HepG2 (cell line): ENCODE data around the gene MARK2. TPM values are rescaled to one million over a fixed set of nuclear protein-coding genes. Genes with fewer than 3 reads are reported as not detected.

ENCODE experiments used
- ARID4A ChIP-seq: sonication (generic); formaldehyde crosslinking; IDR thresholded peaks from 2 replicates; pipeline ENCODE4 v1.5.0; 2020; ENCODE audit warnings: mild to moderate bottlenecking, missing genetic modification reagents, borderline replicate concordance
- GATAD2A ChIP-seq: IDR thresholded peaks from 2 replicates; pipeline ENCODE4 v1.6.1; 2016
- HNF4G ChIP-seq, 2 experiments: sonication (generic) in 1 of 2; formaldehyde crosslinking in 1 of 2; IDR thresholded peaks; 2 replicates each; pipeline versions ENCODE4 v1.4.0 to v1.6.1; 2011 to 2020; ENCODE audit warnings: borderline replicate concordance in 2 of 2, low read depth in 2 of 2, mild to moderate bottlenecking in 2 of 2, low read length in 1 of 2, missing genetic modification reagents in 1 of 2, moderate library complexity in 1 of 2
- KDM1A ChIP-seq: IDR thresholded peaks from 2 replicates; pipeline ENCODE4 v1.6.1; 2016; ENCODE audit warnings: missing compliant biosample characterization
- MAZ ChIP-seq, 2 experiments: sonication (generic) in 1 of 2; formaldehyde crosslinking in 1 of 2; IDR thresholded peaks; 2 replicates each; pipeline versions ENCODE4 v1.5.0 to v1.6.1; 2012 to 2020; ENCODE audit warnings: low read depth in 2 of 2, mild to moderate bottlenecking in 2 of 2, borderline replicate concordance in 1 of 2, improper control_type of control experiment in 1 of 2, low read length in 1 of 2, missing genetic modification reagents in 1 of 2, moderate library complexity in 1 of 2
- NRL ChIP-seq: sonication (generic); formaldehyde crosslinking; IDR thresholded peaks from 2 replicates; pipeline ENCODE4 v1.5.0; 2020; ENCODE audit warnings: missing genetic modification reagents, mild to moderate bottlenecking, moderate library complexity, borderline replicate concordance
- RARA ChIP-seq: IDR thresholded peaks from 2 replicates; pipeline ENCODE4 v1.6.1; 2016; ENCODE audit warnings: missing genetic modification reagents, missing compliant biosample characterization
- TBX3 ChIP-seq: fragments of 450-650 bp; IDR thresholded peaks from 2 replicates; pipeline ENCODE4 v1.6.1; 2017; ENCODE audit warnings: antibody characterized with exemption, mild to moderate bottlenecking, inconsistent platforms, borderline replicate concordance
- THAP11 ChIP-seq: IDR thresholded peaks from 2 replicates; pipeline ENCODE4 v1.6.1; 2016; ENCODE audit warnings: missing biosample characterization, missing genetic modification reagents
- ZBTB3 ChIP-seq: sonication (generic); formaldehyde crosslinking; IDR thresholded peaks from 2 replicates; pipeline ENCODE4 v1.4.0; 2020; ENCODE audit warnings: low read depth, mild to moderate bottlenecking, moderate library complexity, missing genetic modification reagents, borderline replicate concordance
- ZNF274 ChIP-seq: sonication (generic); formaldehyde crosslinking; IDR thresholded peaks from 2 replicates; pipeline ENCODE4 v1.5.1; 2020; ENCODE audit warnings: mild to moderate bottlenecking, missing genetic modification reagents
- ZNF441 ChIP-seq: sonication (generic); formaldehyde crosslinking; IDR thresholded peaks from 2 replicates; pipeline ENCODE4 v1.7.0; 2021; ENCODE audit warnings: missing genetic modification reagents, borderline replicate concordance
- ZNF710 ChIP-seq: sonication (generic); formaldehyde crosslinking; IDR thresholded peaks from 2 replicates; pipeline ENCODE4 v1.5.0; 2020; ENCODE audit warnings: mild to moderate bottlenecking, missing genetic modification reagents, borderline replicate concordance
- polyA plus RNA-seq, 8 experiments: library from polyadenylated mRNA; depleted of rRNA in 3 of 8; stranded (reverse) in 7 of 8; unstranded in 1 of 8; fragments of >200 nt; fragmentation: Illumina TruSeq in 4 of 8; extraction: Trizol in 4 of 8; gene quantifications; 2 replicates each; pipeline versions ENCODE4 v1.2.1 to v1.2.3, GENCODE V29; 2011 to 2016; ENCODE audit warnings: low read depth in 4 of 8, missing spikeins in 1 of 8, mixed read lengths in 1 of 8; ENCODE audit not compliant: insufficient read depth in 1 of 8
- total RNA-seq, 5 experiments: library from RNA; depleted of rRNA; stranded (reverse); fragments of >200 nt; fragmentation: Illumina TruSeq; extraction: Trizol; gene quantifications; 2 replicates each; pipeline ENCODE4 v1.2.3, GENCODE V29; 2016; ENCODE audit warnings: low read depth in 1 of 5
- TF ChIP-seq, protein P1 (sequence below): IDR thresholded peaks from 2 replicates; pipeline ENCODE4 v1.4.0; 2020; ENCODE audit warnings: mild to moderate bottlenecking, missing genetic modification reagents
- TF ChIP-seq, protein P2 (sequence below): sonication (generic); formaldehyde crosslinking; IDR thresholded peaks from 2 replicates; pipeline ENCODE4 v1.4.0; 2020; ENCODE audit warnings: mild to moderate bottlenecking, missing genetic modification reagents

The MARK2 gene
- total and polyA plus RNA-seq, 2 of the 13 experiments (the other 11 are each of a cell fraction or from before 2014, with no cell fraction given), result 13.5 to 13.9 TPM

- TF ChIP-seq, protein P1, sequence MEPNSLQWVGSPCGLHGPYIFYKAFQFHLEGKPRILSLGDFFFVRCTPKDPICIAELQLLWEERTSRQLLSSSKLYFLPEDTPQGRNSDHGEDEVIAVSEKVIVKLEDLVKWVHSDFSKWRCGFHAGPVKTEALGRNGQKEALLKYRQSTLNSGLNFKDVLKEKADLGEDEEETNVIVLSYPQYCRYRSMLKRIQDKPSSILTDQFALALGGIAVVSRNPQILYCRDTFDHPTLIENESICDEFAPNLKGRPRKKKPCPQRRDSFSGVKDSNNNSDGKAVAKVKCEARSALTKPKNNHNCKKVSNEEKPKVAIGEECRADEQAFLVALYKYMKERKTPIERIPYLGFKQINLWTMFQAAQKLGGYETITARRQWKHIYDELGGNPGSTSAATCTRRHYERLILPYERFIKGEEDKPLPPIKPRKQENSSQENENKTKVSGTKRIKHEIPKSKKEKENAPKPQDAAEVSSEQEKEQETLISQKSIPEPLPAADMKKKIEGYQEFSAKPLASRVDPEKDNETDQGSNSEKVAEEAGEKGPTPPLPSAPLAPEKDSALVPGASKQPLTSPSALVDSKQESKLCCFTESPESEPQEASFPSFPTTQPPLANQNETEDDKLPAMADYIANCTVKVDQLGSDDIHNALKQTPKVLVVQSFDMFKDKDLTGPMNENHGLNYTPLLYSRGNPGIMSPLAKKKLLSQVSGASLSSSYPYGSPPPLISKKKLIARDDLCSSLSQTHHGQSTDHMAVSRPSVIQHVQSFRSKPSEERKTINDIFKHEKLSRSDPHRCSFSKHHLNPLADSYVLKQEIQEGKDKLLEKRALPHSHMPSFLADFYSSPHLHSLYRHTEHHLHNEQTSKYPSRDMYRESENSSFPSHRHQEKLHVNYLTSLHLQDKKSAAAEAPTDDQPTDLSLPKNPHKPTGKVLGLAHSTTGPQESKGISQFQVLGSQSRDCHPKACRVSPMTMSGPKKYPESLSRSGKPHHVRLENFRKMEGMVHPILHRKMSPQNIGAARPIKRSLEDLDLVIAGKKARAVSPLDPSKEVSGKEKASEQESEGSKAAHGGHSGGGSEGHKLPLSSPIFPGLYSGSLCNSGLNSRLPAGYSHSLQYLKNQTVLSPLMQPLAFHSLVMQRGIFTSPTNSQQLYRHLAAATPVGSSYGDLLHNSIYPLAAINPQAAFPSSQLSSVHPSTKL (CRISPR knock-in tag), result 0 out of 2 replicates have a peak, but pooled peaks have one; percentile 11
- TF ChIP-seq ZNF710 (CRISPR knock-in tag) (0 out of 2 replicates have a peak, but pooled peaks have one; percentile 33), NRL (no peak), RARA (CRISPR knock-in tag) (0 out of 2 replicates have a peak, but pooled peaks have one; percentile 16), HNF4G (IDR thresholded peaks at IDR 0.05; ENCODE audit: borderline replicate concordance, low read depth, low read length) (no peak), HNF4G (CRISPR knock-in tag; IDR thresholded peaks at IDR 0.05; ENCODE audit: borderline replicate concordance, low read depth) (no peak), KDM1A (CRISPR knock-in tag) (no peak), ZBTB3 (CRISPR knock-in tag) (no peak), THAP11 (no peak), GATAD2A (CRISPR knock-in tag) (peak; percentile 59), ZNF441 (CRISPR knock-in tag) (no peak), TBX3 (no peak), ZNF274 (peak; percentile 55; the same call in 1 of the 2 replicates), MAZ (IDR thresholded peaks at IDR 0.05; ENCODE audit: borderline replicate concordance, low read depth, low read length) (peak; percentile 43; the same call in 1 of the 2 replicates), MAZ (CRISPR knock-in tag; IDR thresholded peaks at IDR 0.05; ENCODE audit: low read depth) (peak; percentile 51; the same call in 1 of the 2 replicates), ARID4A (peak; percentile 22; the same call in 1 of the 2 replicates)
- TF ChIP-seq, protein P2, sequence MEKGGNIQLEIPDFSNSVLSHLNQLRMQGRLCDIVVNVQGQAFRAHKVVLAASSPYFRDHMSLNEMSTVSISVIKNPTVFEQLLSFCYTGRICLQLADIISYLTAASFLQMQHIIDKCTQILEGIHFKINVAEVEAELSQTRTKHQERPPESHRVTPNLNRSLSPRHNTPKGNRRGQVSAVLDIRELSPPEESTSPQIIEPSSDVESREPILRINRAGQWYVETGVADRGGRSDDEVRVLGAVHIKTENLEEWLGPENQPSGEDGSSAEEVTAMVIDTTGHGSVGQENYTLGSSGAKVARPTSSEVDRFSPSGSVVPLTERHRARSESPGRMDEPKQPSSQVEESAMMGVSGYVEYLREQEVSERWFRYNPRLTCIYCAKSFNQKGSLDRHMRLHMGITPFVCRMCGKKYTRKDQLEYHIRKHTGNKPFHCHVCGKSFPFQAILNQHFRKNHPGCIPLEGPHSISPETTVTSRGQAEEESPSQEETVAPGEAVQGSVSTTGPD (CRISPR knock-in tag), result no peak
These were observed 82.1 kb downstream of the MARK2 start (continued) for GRCh38 chr11:63920939-63921417.
